Gastroesophageal sphincter (tissue), 3 donors: ENCODE data around the gene SLC40A1.

Experiments used
- CTCF ChIP-seq, 4 experiments: fragments of 200-600 bp in 2 of 4; fragments of 450-650 bp in 2 of 4; sonication (generic) in 1 of 4; IDR thresholded peaks; one replicate each; pipeline ENCODE4 v1.5.1; 2017 to 2019; ENCODE audit warnings: antibody characterized with exemption in 4 of 4, mild to moderate bottlenecking in 2 of 4, moderate library complexity in 2 of 4
- POLR2A ChIP-seq, 2 donors: fragments of 450-650 bp; IDR thresholded peaks; one replicate each; pipeline ENCODE4 v1.6.1; 2017; ENCODE audit warnings: antibody characterized with exemption in 2 of 2, mild to moderate bottlenecking in 2 of 2, moderate library complexity in 1 of 2
- POLR2AphosphoS5 ChIP-seq: sonication (generic); formaldehyde crosslinking; IDR thresholded peaks from one replicate; pipeline ENCODE4 v1.6.1; 2017; ENCODE audit warnings: antibody characterized with exemption

- TF ChIP-seq CTCF (IDR thresholded peaks at IDR 0.05), result no peak
- peak; percentile 32 for TF ChIP-seq POLR2AphosphoS5
- no peak for TF ChIP-seq POLR2A (IDR thresholded peaks at IDR 0.05)
These were observed 28.1 kb downstream of the SLC40A1 start for GRCh38 chr2:189552334-189552990.
